Mucosa of stomach (tissue), 1 donor: ENCODE data around the gene B4GALNT3.

Experiments
- H3K27me3 ChIP-seq: one replicate; pipeline ENCODE4 v1.7.0; 2013; ENCODE audit warnings: mild to moderate bottlenecking, low read length; ENCODE audit not compliant: control insufficient read depth, insufficient read depth
- H3K36me3 ChIP-seq: one replicate; pipeline ENCODE4 v1.7.0; 2013; ENCODE audit warnings: low read length; ENCODE audit not compliant: control insufficient read depth, insufficient read depth
- H3K4me1 ChIP-seq: one replicate; pipeline ENCODE4 v1.7.0; 2013; ENCODE audit warnings: mild to moderate bottlenecking, low read length; ENCODE audit not compliant: control insufficient read depth, insufficient read depth
- H3K4me3 ChIP-seq: one replicate; pipeline ENCODE4 v1.7.0; 2013; ENCODE audit warnings: low read length
- H3K9ac ChIP-seq: one replicate; pipeline ENCODE4 v1.7.0; 2013; ENCODE audit warnings: mild to moderate bottlenecking, low read length, moderate library complexity
- H3K9me3 ChIP-seq: one replicate; pipeline ENCODE4 v1.7.0; 2013; ENCODE audit warnings: mild to moderate bottlenecking, low read length, moderate library complexity; ENCODE audit not compliant: control insufficient read depth
- donor health status: Pancreatic carcinoma.

B4GALNT3 gene

GRCh38 chr12:588024-588322 lies 128.2 kb downstream of the B4GALNT3 start:
- no peak overlapping the region for H3K4me3 ChIP-seq
- no peak overlapping the region for H3K9ac ChIP-seq
- peaks cover 16% of the 10 kb centered on the region for H3K4me1 ChIP-seq
- H3K36me3 ChIP-seq = no peaks in the 10 kb centered on the region
- H3K27me3 ChIP-seq = no peaks in the 10 kb centered on the region
- H3K9me3 ChIP-seq = no peaks in the 10 kb centered on the region

- Histone ChIP-seq H3K4me3 (no peak overlapping the region), H3K9me3 (no peaks in the 10 kb centered on the region), H3K27me3 (no peaks in the 10 kb centered on the region), H3K9ac (no peak overlapping the region), H3K36me3 (no peaks in the 10 kb centered on the region), H3K4me1 (peaks cover 16% of the 10 kb centered on the region)
Observed at GRCh38 chr12:588646-589045, 128.9 kb downstream of the B4GALNT3 start.

GRCh38 chr12:590206-590750 lies 130.5 kb downstream of the B4GALNT3 start:
- H3K27me3 ChIP-seq = no peaks in the 10 kb centered on the region
- H3K4me1 ChIP-seq = peaks cover 16% of the 10 kb centered on the region
- no peaks in the 10 kb centered on the region for H3K9me3 ChIP-seq
- no peak overlapping the region for H3K9ac ChIP-seq
- no peak overlapping the region for H3K4me3 ChIP-seq
- H3K36me3 ChIP-seq = no peaks in the 10 kb centered on the region

- H3K9me3 ChIP-seq = no peaks in the 10 kb centered on the region
- peaks cover 11% of the 10 kb centered on the region for H3K4me1 ChIP-seq
- H3K9ac ChIP-seq = no peak overlapping the region
- H3K27me3 ChIP-seq = no peaks in the 10 kb centered on the region
- no peak overlapping the region for H3K4me3 ChIP-seq
- H3K36me3 ChIP-seq = no peaks in the 10 kb centered on the region
Observed at GRCh38 chr12:591167-592023, 131.7 kb downstream of the B4GALNT3 start.

GRCh38 chr12:592024-592505 lies 132.3 kb downstream of the B4GALNT3 start:
- H3K4me3 ChIP-seq = no peak overlapping the region
- no peaks in the 10 kb centered on the region for H3K9me3 ChIP-seq
- peaks cover 11% of the 10 kb centered on the region for H3K4me1 ChIP-seq
- H3K36me3 ChIP-seq = no peaks in the 10 kb centered on the region
- H3K9ac ChIP-seq = no peak overlapping the region
- H3K27me3 ChIP-seq = no peaks in the 10 kb centered on the region

GRCh38 chr12:593396-594270 lies 133.9 kb downstream of the B4GALNT3 start:
- Histone ChIP-seq H3K27me3 (no peaks in the 10 kb centered on the region), H3K36me3 (no peaks in the 10 kb centered on the region), H3K9me3 (no peaks in the 10 kb centered on the region), H3K9ac (no peak overlapping the region), H3K4me3 (no peak overlapping the region), H3K4me1 (peaks cover 11% of the 10 kb centered on the region)

GRCh38 chr12:597926-598568 lies 138.3 kb downstream of the B4GALNT3 start:
- Histone ChIP-seq H3K4me3 (no peak overlapping the region), H3K9ac (no peak overlapping the region), H3K9me3 (no peaks in the 10 kb centered on the region), H3K36me3 (no peaks in the 10 kb centered on the region), H3K4me1 (no peaks in the 10 kb centered on the region), H3K27me3 (no peaks in the 10 kb centered on the region)

GRCh38 chr12:599756-600155 lies 140.0 kb downstream of the B4GALNT3 start:
- H3K36me3 ChIP-seq = no peaks in the 10 kb centered on the region
- no peak overlapping the region for H3K4me3 ChIP-seq
- no peaks in the 10 kb centered on the region for H3K4me1 ChIP-seq
- no peak overlapping the region for H3K9ac ChIP-seq
- H3K9me3 ChIP-seq = no peaks in the 10 kb centered on the region
- H3K27me3 ChIP-seq = no peaks in the 10 kb centered on the region

GRCh38 chr12:601976-602699 lies 142.4 kb downstream of the B4GALNT3 start:
- H3K4me1 ChIP-seq = no peaks in the 10 kb centered on the region
- H3K27me3 ChIP-seq = no peaks in the 10 kb centered on the region
- no peaks in the 10 kb centered on the region for H3K9me3 ChIP-seq
- no peak overlapping the region for H3K4me3 ChIP-seq
- no peak overlapping the region for H3K9ac ChIP-seq
- no peaks in the 10 kb centered on the region for H3K36me3 ChIP-seq

- H3K9ac ChIP-seq = no peak overlapping the region
- H3K36me3 ChIP-seq = no peaks in the 10 kb centered on the region
- H3K4me3 ChIP-seq = no peak overlapping the region
- H3K9me3 ChIP-seq = no peaks in the 10 kb centered on the region
- no peaks in the 10 kb centered on the region for H3K27me3 ChIP-seq
- no peaks in the 10 kb centered on the region for H3K4me1 ChIP-seq
Observed at GRCh38 chr12:602700-603068, 142.9 kb downstream of the B4GALNT3 start.

GRCh38 chr12:604956-605355 lies 145.2 kb downstream of the B4GALNT3 start:
- Histone ChIP-seq H3K4me1 (no peaks in the 10 kb centered on the region), H3K27me3 (no peaks in the 10 kb centered on the region), H3K9me3 (no peaks in the 10 kb centered on the region), H3K4me3 (no peak overlapping the region), H3K36me3 (no peaks in the 10 kb centered on the region), H3K9ac (no peak overlapping the region)
